Measurements from ENCODE around the gene TMCC3.
"Not testable (repeated sequence)": the region's sequence is repeated elsewhere in the genome, so short reads cannot be mapped to it uniquely, and the experiment has no call there.

Gene TMCC3

DNA sequence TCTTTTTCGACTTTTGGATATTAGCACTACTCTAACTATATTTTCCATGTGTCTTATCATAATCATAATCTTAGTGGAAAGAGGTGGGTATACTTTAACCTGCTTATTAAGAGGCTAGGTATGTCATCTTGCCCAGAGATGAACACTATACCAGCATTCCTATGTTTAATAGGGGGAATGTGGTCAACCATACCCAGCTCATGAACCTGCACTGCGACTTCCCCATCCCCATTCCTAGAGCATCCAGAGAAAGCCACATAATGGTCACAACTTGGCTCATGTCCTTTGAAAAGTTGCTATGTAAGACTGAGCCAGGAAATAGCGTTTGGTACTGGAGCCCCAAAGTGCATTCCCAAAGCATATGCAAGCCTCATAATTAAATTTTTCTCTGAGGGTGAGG lies 55.2 kb downstream of the TMCC3 start:
- Histone ChIP-seq H3K27ac (no peak overlapping the region), H3K9me3 (no peaks in the 10 kb centered on the region), H3K4me3 (no peak overlapping the region), H3K4me1 (peaks cover 0 to 21% (median 0%) of the 10 kb centered on the region in 4 donors), H3K27me3 (no peaks in the 10 kb centered on the region), H3K36me3 (no peaks in the 10 kb centered on the region)
- TF ChIP-seq CTCF (IDR thresholded peaks at IDR 0.05), result no peak
- DNase-seq, result no peak
- intact Hi-C loops (cut with DNase I; ENCODE audit: low total_unique reads), result no loop called here

GRCh38 chr12:94594443-94594825 lies 55.9 kb downstream of the TMCC3 start:
- H3K4me1 ChIP-seq, result peaks cover 0 to 21% (median 0%) of the 10 kb centered on the region in 4 donors
- no peak for TF ChIP-seq CTCF (IDR thresholded peaks at IDR 0.05)

GRCh38 chr12:94593822-94594442 lies 56.4 kb downstream of the TMCC3 start:
- peak overlapping the region in 1 of 2 donors; percentile 53 for H3K27ac ChIP-seq
- intact Hi-C loops (cut with DNase I; ENCODE audit: low total_unique reads), result no loop called here
- peak in 1 of 2 donors; percentile 74 for DNase-seq
- no peak for TF ChIP-seq CTCF (IDR thresholded peaks at IDR 0.05)
- H3K9me3 ChIP-seq, result no peaks in the 10 kb centered on the region
- peaks cover 0 to 21% (median 0%) of the 10 kb centered on the region in 4 donors for H3K4me1 ChIP-seq
- H3K4me3 ChIP-seq, result no peak overlapping the region
- no peaks in the 10 kb centered on the region for H3K36me3 ChIP-seq
- H3K27me3 ChIP-seq, result no peaks in the 10 kb centered on the region

More at GRCh38 chr12:94594443-94594825, 55.9 kb downstream of the TMCC3 start:
- Histone ChIP-seq H3K27me3 (no peaks in the 10 kb centered on the region), H3K4me3 (no peak overlapping the region), H3K36me3 (no peaks in the 10 kb centered on the region), H3K9me3 (no peaks in the 10 kb centered on the region), H3K27ac (peak overlapping the region in 1 of 2 donors; percentile 53)
- intact Hi-C loops (cut with DNase I; ENCODE audit: low total_unique reads), result no loop called here
- DNase-seq, result no peak

DNA sequence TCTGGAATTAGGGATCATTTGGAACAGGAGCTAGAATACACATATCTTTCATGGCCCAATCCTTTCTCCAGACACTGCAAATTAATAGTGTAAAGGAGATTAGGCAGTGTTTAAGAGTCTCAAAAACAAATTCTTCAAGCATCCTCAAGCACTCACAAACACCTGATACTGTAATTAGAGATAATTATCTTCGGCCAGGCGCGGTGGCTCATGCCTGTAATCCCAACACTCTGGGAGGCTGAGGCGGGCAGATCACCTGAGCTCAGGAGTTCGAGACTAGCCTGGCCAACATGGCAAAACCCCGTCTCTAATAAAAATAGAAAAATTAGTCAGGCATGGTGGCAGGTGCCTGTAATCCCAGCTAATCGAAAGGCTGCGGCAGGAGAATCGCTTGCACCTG lies 57.6 kb downstream of the TMCC3 start:
- H3K4me3 ChIP-seq; intact Hi-C loops (cut with DNase I; ENCODE audit: low total_unique reads); H3K27me3 ChIP-seq; H3K36me3 ChIP-seq; H3K27ac ChIP-seq; H3K9me3 ChIP-seq; DNase-seq: not testable (repeated sequence)
- peaks cover 0 to 21% (median 0%) of the 10 kb centered on the region in 4 donors for H3K4me1 ChIP-seq

DNA sequence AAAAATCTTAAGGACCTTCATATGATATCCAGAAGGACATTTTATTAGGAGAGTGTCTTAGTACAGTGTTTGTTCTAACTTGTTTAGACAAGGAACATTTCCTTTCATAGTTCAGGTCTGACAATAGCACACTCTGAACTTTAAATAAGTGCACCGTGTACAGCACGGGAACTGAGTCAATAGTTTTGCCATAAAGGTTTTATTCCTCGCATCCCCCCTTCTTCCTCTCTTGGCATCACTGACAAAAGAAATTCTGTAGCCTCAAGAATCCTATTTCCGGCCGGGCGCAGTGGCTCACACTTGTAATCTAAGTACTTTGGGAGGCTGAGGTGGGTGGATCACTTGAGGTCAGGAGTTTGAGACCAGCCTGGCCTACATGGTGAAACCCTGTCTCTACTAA lies 58.3 kb downstream of the TMCC3 start:
- no peak for TF ChIP-seq CTCF (IDR thresholded peaks at IDR 0.05)
- H3K36me3 ChIP-seq, result no peaks in the 10 kb centered on the region
- no peaks in the 10 kb centered on the region for H3K9me3 ChIP-seq
- H3K4me3 ChIP-seq, result no peak overlapping the region
- no peak for DNase-seq
- no peak overlapping the region for H3K27ac ChIP-seq
- no peaks in the 10 kb centered on the region for H3K27me3 ChIP-seq
- intact Hi-C loops (cut with DNase I; ENCODE audit: low total_unique reads), result no loop called here
- H3K4me1 ChIP-seq, result peaks cover 0 to 21% (median 0%) of the 10 kb centered on the region in 4 donors

DNA sequence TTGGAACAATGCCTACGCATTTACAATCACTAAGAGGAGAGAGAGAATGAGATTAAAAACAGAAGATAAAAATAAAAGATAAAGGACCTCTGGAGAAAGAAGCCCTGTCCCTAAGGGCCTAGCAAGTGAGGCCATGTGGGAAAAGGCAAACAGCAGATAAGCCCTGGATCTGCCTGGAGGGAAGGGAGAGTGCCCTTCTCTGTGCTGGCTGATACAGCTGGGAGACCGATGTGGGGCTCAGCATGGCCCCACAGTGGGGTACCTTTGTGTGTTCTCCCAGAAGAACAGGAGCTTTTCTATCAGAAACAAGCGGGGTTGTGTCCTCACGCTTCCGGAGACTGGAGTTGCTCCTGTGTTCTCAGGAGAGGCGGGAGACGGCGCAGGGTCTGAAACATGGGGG lies 59.9 kb downstream of the TMCC3 start:
- H3K4me1 ChIP-seq, result peaks cover 0 to 21% (median 0%) of the 10 kb centered on the region in 4 donors
- H3K4me3 ChIP-seq, result no peak overlapping the region
- H3K27me3 ChIP-seq, result no peaks in the 10 kb centered on the region
- no peak for TF ChIP-seq CTCF (IDR thresholded peaks at IDR 0.05)
- no peak for DNase-seq
- H3K27ac ChIP-seq, result no peak overlapping the region
- no peaks in the 10 kb centered on the region for H3K36me3 ChIP-seq
- no peaks in the 10 kb centered on the region for H3K9me3 ChIP-seq
- intact Hi-C loops (cut with DNase I; ENCODE audit: low total_unique reads), result no loop called here

Measured in tibial artery (tissue), 4 donors.